Measurements from ENCODE around the gene ZC2HC1B.

ZC2HC1B gene

GRCh38 chr6:143967706-143968376 is 103.6 kb downstream of the ZC2HC1B start:
- Histone ChIP-seq H3K18ac (ENCODE audit: low read length) (no peak overlapping the region), H3K27ac (replicated peaks; ENCODE audit: low read length) (no peak overlapping the region), H2AFZ (ENCODE audit: low read length) (no peak overlapping the region), H2AK5ac (ENCODE audit: low read depth, low read length) (no peak overlapping the region), H3K4me1 (ENCODE audit: control insufficient read depth in 2 of 2, insufficient read depth in 1 of 2, low read depth in 1 of 2, low read length in 2 of 2) (peaks cover 21 to 46% of the 10 kb centered on the region in 2 donors), H4K91ac (ENCODE audit: low read depth, low read length, poor library complexity) (no peak overlapping the region), H3K36me3 (replicated peaks in 1 of 2; ENCODE audit: control insufficient read depth in 2 of 2, insufficient read depth in 2 of 2, low read length in 2 of 2) (peaks cover 0 to 47% of the 10 kb centered on the region in 2 donors), H3K4me3 (ENCODE audit: low read length in 2 of 2) (no peak overlapping the region), H3K14ac (ENCODE audit: low read length) (no peak overlapping the region), H3K9me3 (replicated peaks in 1 of 2; ENCODE audit: control insufficient read depth in 2 of 2, insufficient read depth in 1 of 2, low read depth in 1 of 2, low read length in 2 of 2) (no peaks in the 10 kb centered on the region), H2BK5ac (ENCODE audit: low read length) (no peak overlapping the region), H3K9ac (ENCODE audit: low read depth, low read length, poor library complexity) (no peak overlapping the region), H3K27me3 (ENCODE audit: control insufficient read depth in 3 of 3, insufficient read depth in 3 of 3, low read depth in 1 of 3, low read length in 3 of 3) (no peaks in the 10 kb centered on the region), H2BK12ac (ENCODE audit: low read length) (no peak overlapping the region), H3K4me2 (ENCODE audit: insufficient read depth, low read length, poor library complexity, severe bottlenecking) (no peak overlapping the region), H3K23ac (ENCODE audit: low read depth, low read length, poor library complexity) (no peak overlapping the region), H4K8ac (ENCODE audit: low read depth, low read length) (no peak overlapping the region), H3K79me1 (ENCODE audit: low read depth, low read length) (no peaks in the 10 kb centered on the region), H2BK120ac (ENCODE audit: low read depth, low read length) (no peak overlapping the region), H2BK15ac (ENCODE audit: low read length) (no peak overlapping the region), H3K4ac (ENCODE audit: low read length) (no peak overlapping the region)
- no CpG with 5 or more reads among the region's 5 CpGs for WGBS, 2 donors (ENCODE audit: extremely low coverage in 2 of 2, insufficient read length in 2 of 2, insufficient replicate concordance in 1 of 2)
- DNase-seq (ENCODE audit: low spot score) = no peak

DNA sequence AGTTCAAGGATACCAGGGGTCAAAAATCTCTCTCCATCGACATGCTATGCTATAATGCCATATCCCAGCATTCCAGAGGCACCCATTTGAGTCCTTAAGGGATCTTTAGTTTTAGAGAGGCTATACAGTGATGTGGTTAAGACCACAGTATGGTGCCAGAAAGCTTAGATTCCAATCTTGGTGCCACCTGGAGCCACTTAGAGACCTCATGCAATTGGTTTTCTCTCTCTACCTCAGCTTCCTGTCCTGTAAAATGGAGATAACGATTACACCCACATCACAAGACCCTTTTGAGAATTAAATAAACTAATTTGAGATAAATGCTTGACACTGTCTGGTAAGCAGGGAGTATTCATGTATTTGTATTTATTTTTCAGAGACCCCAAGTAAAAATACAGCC is 104.8 kb downstream of the ZC2HC1B start:
- H2BK15ac ChIP-seq (ENCODE audit: low read length) = no peak overlapping the region
- H3K36me3 ChIP-seq (replicated peaks in 1 of 2; ENCODE audit: control insufficient read depth in 2 of 2, insufficient read depth in 2 of 2, low read length in 2 of 2) = peaks cover 0 to 46% of the 10 kb centered on the region in 2 donors
- H4K91ac ChIP-seq (ENCODE audit: low read depth, low read length, poor library complexity) = no peak overlapping the region
- no peak overlapping the region for H3K4me2 ChIP-seq (ENCODE audit: insufficient read depth, low read length, poor library complexity, severe bottlenecking)
- no CpG with 5 or more reads among the region's 2 CpGs for WGBS, 2 donors (ENCODE audit: extremely low coverage in 2 of 2, insufficient read length in 2 of 2, insufficient replicate concordance in 1 of 2)
- H3K4me1 ChIP-seq (ENCODE audit: control insufficient read depth in 2 of 2, insufficient read depth in 1 of 2, low read depth in 1 of 2, low read length in 2 of 2) = peaks cover 17 to 42% of the 10 kb centered on the region in 2 donors
- H2AFZ ChIP-seq (ENCODE audit: low read length) = no peak overlapping the region
- no peak overlapping the region for H2AK5ac ChIP-seq (ENCODE audit: low read depth, low read length)
- H3K18ac ChIP-seq (ENCODE audit: low read length) = no peak overlapping the region
- H3K14ac ChIP-seq (ENCODE audit: low read length) = no peak overlapping the region
- no peak overlapping the region for H4K8ac ChIP-seq (ENCODE audit: low read depth, low read length)
- H3K27me3 ChIP-seq (ENCODE audit: control insufficient read depth in 3 of 3, insufficient read depth in 3 of 3, low read depth in 1 of 3, low read length in 3 of 3) = peaks cover 0 to 5% (median 0%) of the 10 kb centered on the region in 3 experiments
- no peak overlapping the region for H3K4ac ChIP-seq (ENCODE audit: low read length)
- H2BK120ac ChIP-seq (ENCODE audit: low read depth, low read length) = no peak overlapping the region
- no peak for DNase-seq (ENCODE audit: low spot score)
- H3K23ac ChIP-seq (ENCODE audit: low read depth, low read length, poor library complexity) = no peak overlapping the region
- no peaks in the 10 kb centered on the region for H3K9me3 ChIP-seq (replicated peaks in 1 of 2; ENCODE audit: control insufficient read depth in 2 of 2, insufficient read depth in 1 of 2, low read depth in 1 of 2, low read length in 2 of 2)
- H3K9ac ChIP-seq (ENCODE audit: low read depth, low read length, poor library complexity) = no peak overlapping the region
- H3K4me3 ChIP-seq (ENCODE audit: low read length in 2 of 2) = no peak overlapping the region
- H3K79me1 ChIP-seq (ENCODE audit: low read depth, low read length) = no peaks in the 10 kb centered on the region
- no peak overlapping the region for H3K27ac ChIP-seq (replicated peaks; ENCODE audit: low read length)
- no peak overlapping the region for H2BK12ac ChIP-seq (ENCODE audit: low read length)
- no peak overlapping the region for H2BK5ac ChIP-seq (ENCODE audit: low read length)

GRCh38 chr6:143970456-143971218 is 106.4 kb downstream of the ZC2HC1B start:
- no peak overlapping the region for H2BK120ac ChIP-seq (ENCODE audit: low read depth, low read length)
- H3K14ac ChIP-seq (ENCODE audit: low read length) = no peak overlapping the region
- no peak overlapping the region for H3K9ac ChIP-seq (ENCODE audit: low read depth, low read length, poor library complexity)
- H3K4me3 ChIP-seq (ENCODE audit: low read length in 2 of 2) = no peak overlapping the region
- no peak overlapping the region for H2BK15ac ChIP-seq (ENCODE audit: low read length)
- no peak overlapping the region for H4K91ac ChIP-seq (ENCODE audit: low read depth, low read length, poor library complexity)
- peaks cover 0 to 9% (median 0%) of the 10 kb centered on the region in 3 experiments for H3K27me3 ChIP-seq (ENCODE audit: control insufficient read depth in 3 of 3, insufficient read depth in 3 of 3, low read depth in 1 of 3, low read length in 3 of 3)
- H3K23ac ChIP-seq (ENCODE audit: low read depth, low read length, poor library complexity) = no peak overlapping the region
- H3K36me3 ChIP-seq (replicated peaks in 1 of 2; ENCODE audit: control insufficient read depth in 2 of 2, insufficient read depth in 2 of 2, low read length in 2 of 2) = peaks cover 0 to 33% of the 10 kb centered on the region in 2 donors
- H2BK5ac ChIP-seq (ENCODE audit: low read length) = no peak overlapping the region
- H3K4me1 ChIP-seq (ENCODE audit: control insufficient read depth in 2 of 2, insufficient read depth in 1 of 2, low read depth in 1 of 2, low read length in 2 of 2) = peaks cover 13 to 48% of the 10 kb centered on the region in 2 donors
- no CpG with 5 or more reads among the region's 6 CpGs for WGBS, 2 donors (ENCODE audit: extremely low coverage in 2 of 2, insufficient read length in 2 of 2, insufficient replicate concordance in 1 of 2)
- no peak overlapping the region for H2AK5ac ChIP-seq (ENCODE audit: low read depth, low read length)
- no peak overlapping the region for H3K27ac ChIP-seq (replicated peaks; ENCODE audit: low read length)
- H3K4ac ChIP-seq (ENCODE audit: low read length) = no peak overlapping the region
- H3K18ac ChIP-seq (ENCODE audit: low read length) = no peak overlapping the region
- no peak overlapping the region for H2BK12ac ChIP-seq (ENCODE audit: low read length)
- no peaks in the 10 kb centered on the region for H3K9me3 ChIP-seq (replicated peaks in 1 of 2; ENCODE audit: control insufficient read depth in 2 of 2, insufficient read depth in 1 of 2, low read depth in 1 of 2, low read length in 2 of 2)
- H2AFZ ChIP-seq (ENCODE audit: low read length) = no peak overlapping the region
- H3K4me2 ChIP-seq (ENCODE audit: insufficient read depth, low read length, poor library complexity, severe bottlenecking) = no peak overlapping the region
- H3K79me1 ChIP-seq (ENCODE audit: low read depth, low read length) = no peaks in the 10 kb centered on the region
- H4K8ac ChIP-seq (ENCODE audit: low read depth, low read length) = no peak overlapping the region
- no peak for DNase-seq (ENCODE audit: low spot score)

DNA sequence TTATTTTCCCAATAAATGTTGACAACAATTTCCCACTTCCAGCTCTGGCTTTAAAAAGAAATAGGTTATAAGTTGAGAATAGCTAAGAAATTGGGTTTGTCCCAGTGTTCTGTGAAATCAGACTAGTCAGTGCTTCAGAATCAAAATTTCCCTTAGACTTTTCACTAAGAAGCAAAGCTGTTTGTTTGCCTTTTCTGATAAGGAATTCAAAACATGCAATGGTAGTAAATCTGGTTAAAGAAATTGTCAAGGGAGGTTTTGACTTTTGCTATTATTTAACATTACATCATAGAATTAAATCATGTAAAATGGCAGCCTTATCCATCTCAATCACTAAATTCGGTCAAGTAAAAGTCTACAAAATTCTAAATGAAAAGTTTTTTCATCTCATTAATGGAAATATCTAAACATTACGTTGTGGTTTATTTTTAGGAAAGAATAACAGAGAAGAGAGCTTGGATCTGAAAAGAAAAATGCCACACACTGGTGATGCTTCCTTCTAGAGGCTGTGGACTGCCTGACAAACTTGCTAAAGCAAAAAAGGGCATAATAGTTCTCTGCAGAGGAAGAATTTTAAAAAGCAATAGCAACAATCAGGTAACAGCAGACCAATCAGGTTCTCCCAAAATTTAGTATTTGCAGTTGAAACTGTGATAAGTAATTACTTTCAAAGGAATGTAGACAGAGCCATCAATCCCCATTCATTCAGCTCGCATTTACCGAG is 107.4 kb downstream of the ZC2HC1B start:
- peak overlapping the region; percentile 36 for H2AFZ ChIP-seq (ENCODE audit: low read length)
- no peak overlapping the region for H3K14ac ChIP-seq (ENCODE audit: low read length)
- no peaks in the 10 kb centered on the region for H3K79me1 ChIP-seq (ENCODE audit: low read depth, low read length)
- H3K36me3 ChIP-seq (replicated peaks in 1 of 2; ENCODE audit: control insufficient read depth in 2 of 2, insufficient read depth in 2 of 2, low read length in 2 of 2) = peaks cover 0 to 23% of the 10 kb centered on the region in 2 donors
- DNase-seq (ENCODE audit: low spot score) = no peak
- H2BK120ac ChIP-seq (ENCODE audit: low read depth, low read length) = no peak overlapping the region
- H2BK5ac ChIP-seq (ENCODE audit: low read length) = no peak overlapping the region
- no peak overlapping the region for H2AK5ac ChIP-seq (ENCODE audit: low read depth, low read length)
- H4K91ac ChIP-seq (ENCODE audit: low read depth, low read length, poor library complexity) = no peak overlapping the region
- no peak overlapping the region for H3K27ac ChIP-seq (replicated peaks; ENCODE audit: low read length)
- no peak overlapping the region for H2BK15ac ChIP-seq (ENCODE audit: low read length)
- no peak overlapping the region for H3K4me2 ChIP-seq (ENCODE audit: insufficient read depth, low read length, poor library complexity, severe bottlenecking)
- no peak overlapping the region for H4K8ac ChIP-seq (ENCODE audit: low read depth, low read length)
- H3K9ac ChIP-seq (ENCODE audit: low read depth, low read length, poor library complexity) = no peak overlapping the region
- H3K9me3 ChIP-seq (replicated peaks in 1 of 2; ENCODE audit: control insufficient read depth in 2 of 2, insufficient read depth in 1 of 2, low read depth in 1 of 2, low read length in 2 of 2) = no peaks in the 10 kb centered on the region
- peaks cover 0 to 9% (median 0%) of the 10 kb centered on the region in 3 experiments for H3K27me3 ChIP-seq (ENCODE audit: control insufficient read depth in 3 of 3, insufficient read depth in 3 of 3, low read depth in 1 of 3, low read length in 3 of 3)
- H2BK12ac ChIP-seq (ENCODE audit: low read length) = no peak overlapping the region
- no peak overlapping the region for H3K18ac ChIP-seq (ENCODE audit: low read length)
- no peak overlapping the region for H3K23ac ChIP-seq (ENCODE audit: low read depth, low read length, poor library complexity)
- H3K4me3 ChIP-seq (ENCODE audit: low read length in 2 of 2) = no peak overlapping the region
- peaks cover 13 to 41% of the 10 kb centered on the region in 2 donors for H3K4me1 ChIP-seq (ENCODE audit: control insufficient read depth in 2 of 2, insufficient read depth in 1 of 2, low read depth in 1 of 2, low read length in 2 of 2)
- H3K4ac ChIP-seq (ENCODE audit: low read length) = no peak overlapping the region
- no CpG with 5 or more reads among the region's 4 CpGs for WGBS, 2 donors (ENCODE audit: extremely low coverage in 2 of 2, insufficient read length in 2 of 2, insufficient replicate concordance in 1 of 2)
